ENCODE data around the gene FAAH.

Gene FAAH

GRCh38 chr1:46400421-46400820 lies 6.3 kb downstream of the FAAH start:
- TF ChIP-seq CTCF (IDR thresholded peaks at IDR 0.05; ENCODE audit: control insufficient read depth, extremely low read depth, insufficient read depth): no peak
- no peak for DNase-seq (ENCODE audit: low read depth)
- H3K4me3 ChIP-seq (ENCODE audit: low read depth, low read length): no peak overlapping the region

- no peak for TF ChIP-seq CTCF (IDR thresholded peaks at IDR 0.05; ENCODE audit: control insufficient read depth, extremely low read depth, insufficient read depth)
- no peak for DNase-seq (ENCODE audit: low read depth)
- no peak overlapping the region for H3K4me3 ChIP-seq (ENCODE audit: low read depth, low read length)
Observed at GRCh38 chr1:46401154-46401913, 7.2 kb downstream of the FAAH start.

GRCh38 chr1:46401964-46402626 lies 8.0 kb downstream of the FAAH start:
- peak; percentile 91 for DNase-seq (ENCODE audit: low read depth)
- TF ChIP-seq CTCF (IDR thresholded peaks at IDR 0.05; ENCODE audit: control insufficient read depth, extremely low read depth, insufficient read depth): no peak
- no peak overlapping the region for H3K4me3 ChIP-seq (ENCODE audit: low read depth, low read length)

GRCh38 chr1:46403916-46404315 lies 9.8 kb downstream of the FAAH start:
- no peak for TF ChIP-seq CTCF (IDR thresholded peaks at IDR 0.05; ENCODE audit: control insufficient read depth, extremely low read depth, insufficient read depth)
- H3K4me3 ChIP-seq (ENCODE audit: low read depth, low read length): no peak overlapping the region

GRCh38 chr1:46404482-46405196 lies 10.5 kb downstream of the FAAH start:
- DNase-seq (ENCODE audit: low read depth): no peak
- no peak for TF ChIP-seq CTCF (IDR thresholded peaks at IDR 0.05; ENCODE audit: control insufficient read depth, extremely low read depth, insufficient read depth)
- H3K4me3 ChIP-seq (ENCODE audit: low read depth, low read length): no peak overlapping the region

More at GRCh38 chr1:46403916-46404315, 9.8 kb downstream of the FAAH start:
- DNase-seq (ENCODE audit: low read depth): no peak

- DNase-seq (ENCODE audit: low read depth): no peak
- no peak for TF ChIP-seq CTCF (IDR thresholded peaks at IDR 0.05; ENCODE audit: control insufficient read depth, extremely low read depth, insufficient read depth)
Observed at GRCh38 chr1:46405197-46405555, 11.1 kb downstream of the FAAH start.

More at GRCh38 chr1:46405197-46405555, 11.1 kb downstream of the FAAH start:
- no peak overlapping the region for H3K4me3 ChIP-seq (ENCODE audit: low read depth, low read length)
